Activated T-helper 2 cell treated with anti-CD3 and anti-CD28 coated beads, Interferon-gamma antibody, Interleukin-2, Interleukin-4, amounts not matched to agents 10 μg/mL and 5 μg/mL and 100 μg/mL, durations not matched to agents 14 hours and 24 hours and 36 hours (primary cell): ENCODE data around the gene RBM45. TPM values are rescaled to one million over a fixed set of nuclear protein-coding genes. Genes with fewer than 3 reads are reported as not detected.
"Not testable (repeated sequence)": the region's sequence is repeated elsewhere in the genome, so short reads cannot be mapped to it uniquely, and the experiment has no call there.

ENCODE experiments used
- DNase-seq: peaks from one replicate; pipeline ENCODE4 v3.0.0; 2021; ENCODE audit warnings: low spot score
- H3K27ac Mint-ChIP-seq: one replicate; pipeline ENCODE4 v1.8.0; 2021; ENCODE audit warnings: mixed read lengths
- H3K27me3 Mint-ChIP-seq: one replicate; pipeline ENCODE4 v1.8.0; 2021; ENCODE audit warnings: low read depth, mixed read lengths
- H3K36me3 Mint-ChIP-seq: one replicate; pipeline ENCODE4 v1.8.0; 2021; ENCODE audit warnings: low read depth, mixed read lengths
- H3K4me1 Mint-ChIP-seq: one replicate; pipeline ENCODE4 v1.8.0; 2021; ENCODE audit warnings: low read depth, mixed read lengths
- H3K4me3 Mint-ChIP-seq: one replicate; pipeline ENCODE4 v1.8.0; 2021; ENCODE audit warnings: low read depth, mild to moderate bottlenecking, moderate library complexity, mixed read lengths
- H3K9me3 Mint-ChIP-seq: one replicate; pipeline ENCODE4 v1.8.0; 2021; ENCODE audit warnings: mixed read lengths
- intact Hi-C: fragments of 100-400 bp; cut with micrococcal nuclease; formaldehyde crosslinking; loops from one replicate; pipeline ENCODE4 v1.15.1; 2023
- total RNA-seq: library from RNA; stranded (reverse); gene quantifications from 2 replicates; pipeline ENCODE4 v1.2.3, GENCODE V29; 2022

Gene RBM45
- total RNA-seq, 1 donor from 2014 or later, result 14.3 TPM

DNA sequence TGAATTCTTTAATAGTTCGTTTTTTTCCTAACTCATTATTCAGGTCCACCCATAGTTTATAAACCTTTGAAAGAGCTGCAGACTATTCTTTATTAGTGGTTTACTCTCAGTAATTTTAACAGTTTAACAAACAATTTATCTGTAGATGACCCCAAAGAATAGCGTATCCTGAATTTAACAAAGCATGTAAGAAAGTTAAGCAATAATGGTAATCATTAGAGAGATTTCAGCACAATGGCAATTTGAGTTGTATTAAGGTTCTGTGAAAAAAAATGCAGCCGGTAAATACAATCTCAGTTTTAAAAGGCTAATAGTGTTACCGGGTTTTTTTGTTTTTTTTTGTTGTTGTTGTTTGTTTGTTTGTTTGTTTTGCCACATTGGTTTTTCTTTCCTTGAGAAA, 40.3 kb downstream of the RBM45 start:
- no peaks in the 10 kb centered on the region for H3K4me1 Mint-ChIP-seq
- no peak overlapping the region for H3K27ac Mint-ChIP-seq
- peaks cover 3% of the 10 kb centered on the region for H3K27me3 Mint-ChIP-seq
- H3K4me3 Mint-ChIP-seq, result no peak overlapping the region
- DNase-seq, result no peak
- intact Hi-C loops, result no loop called here
- H3K9me3 Mint-ChIP-seq, result no peaks in the 10 kb centered on the region
- no peaks in the 10 kb centered on the region for H3K36me3 Mint-ChIP-seq

DNA sequence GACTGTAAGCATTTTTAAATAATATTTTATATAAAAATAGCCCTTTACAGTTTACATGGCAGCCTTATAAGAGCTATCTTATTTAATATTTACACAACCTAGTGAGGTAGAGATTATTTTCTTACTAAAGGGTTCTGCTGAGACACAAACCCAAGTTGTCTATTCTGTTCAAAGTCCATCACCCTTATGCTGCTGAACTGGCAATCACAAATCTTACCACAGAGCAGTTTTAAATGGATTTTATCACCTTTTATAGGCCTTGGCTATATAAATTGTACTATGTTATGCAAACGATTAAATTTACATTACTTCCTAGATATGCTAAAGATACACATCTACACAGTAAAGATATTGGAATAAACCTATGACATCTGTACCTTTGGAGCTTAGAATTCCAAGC, 40.7 kb downstream of the RBM45 start:
- H3K4me1 Mint-ChIP-seq, result no peaks in the 10 kb centered on the region
- DNase-seq, result no peak
- H3K9me3 Mint-ChIP-seq, result no peaks in the 10 kb centered on the region
- peaks cover 4% of the 10 kb centered on the region for H3K27me3 Mint-ChIP-seq
- intact Hi-C loops, result no loop called here
- no peak overlapping the region for H3K27ac Mint-ChIP-seq
- H3K36me3 Mint-ChIP-seq, result no peaks in the 10 kb centered on the region
- no peak overlapping the region for H3K4me3 Mint-ChIP-seq

DNA sequence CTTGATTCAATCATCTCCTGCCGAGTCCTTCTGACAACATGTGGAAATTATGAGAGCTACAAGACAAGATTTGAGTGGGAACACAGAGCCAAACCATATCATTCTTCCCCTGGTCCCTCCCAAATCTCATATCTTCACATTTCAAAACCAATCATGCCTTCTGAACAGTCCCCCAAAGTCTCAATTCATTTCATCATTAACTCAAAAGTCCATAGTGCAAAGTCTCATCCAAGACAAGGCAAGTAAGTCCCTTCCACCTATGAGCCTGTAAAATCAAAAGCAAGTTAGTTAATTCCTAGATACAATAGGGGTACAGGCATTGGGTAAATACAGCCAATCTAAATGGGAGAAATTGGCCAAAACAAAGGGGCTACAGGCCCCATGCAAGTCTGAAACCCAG, 41.6 kb downstream of the RBM45 start:
- H3K4me1 Mint-ChIP-seq, H3K4me3 Mint-ChIP-seq, H3K9me3 Mint-ChIP-seq, intact Hi-C loops, H3K36me3 Mint-ChIP-seq, H3K27ac Mint-ChIP-seq, DNase-seq: not testable (repeated sequence)
- H3K27me3 Mint-ChIP-seq, result peaks cover 11% of the 10 kb centered on the region

DNA sequence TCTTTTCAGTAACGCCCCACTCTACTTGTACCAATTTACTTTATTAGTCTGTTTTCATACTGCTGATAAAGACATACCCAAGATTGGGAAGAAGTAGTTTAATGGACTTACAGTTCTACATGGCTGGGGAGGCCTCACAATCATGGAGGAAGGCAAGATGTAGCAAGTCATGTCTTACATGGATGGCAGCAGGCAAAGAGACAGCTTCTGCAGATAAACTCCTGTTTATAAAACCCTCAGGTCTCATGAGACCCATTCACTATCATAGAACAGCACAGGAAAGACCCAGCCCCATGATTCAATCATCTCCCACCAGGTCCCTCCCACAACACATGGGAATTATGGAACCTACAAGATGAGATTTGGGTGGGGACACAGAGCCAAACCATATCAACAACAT, 43.3 kb downstream of the RBM45 start:
- H3K36me3 Mint-ChIP-seq, result no peaks in the 10 kb centered on the region
- H3K27me3 Mint-ChIP-seq, result peaks cover 14% of the 10 kb centered on the region
- H3K4me3 Mint-ChIP-seq, result no peak overlapping the region
- H3K27ac Mint-ChIP-seq, result no peak overlapping the region
- H3K9me3 Mint-ChIP-seq, result no peaks in the 10 kb centered on the region
- intact Hi-C loops, result no loop called here
- H3K4me1 Mint-ChIP-seq, result no peaks in the 10 kb centered on the region
- DNase-seq, result no peak

DNA sequence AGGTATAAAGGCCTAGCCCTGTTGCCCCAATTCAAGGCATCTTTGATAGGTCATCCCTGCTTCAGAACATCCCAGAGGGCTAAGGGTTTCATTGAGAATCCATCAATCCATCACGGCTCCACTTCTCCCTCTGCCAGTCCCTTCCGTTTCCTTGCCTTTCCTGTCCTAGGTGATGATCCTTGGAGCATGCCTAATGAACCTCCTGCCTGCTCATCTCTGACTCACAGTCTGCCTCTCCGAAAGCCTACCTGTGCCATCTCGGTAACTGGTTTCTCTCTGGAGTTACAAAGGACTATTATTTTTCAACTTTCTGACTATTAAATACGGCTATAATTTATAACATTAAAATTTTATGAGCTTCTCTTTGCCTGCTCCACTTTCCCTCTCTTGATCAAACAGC, 45.3 kb downstream of the RBM45 start:
- DNase-seq, result no peak
- intact Hi-C loops, result no loop called here
- H3K36me3 Mint-ChIP-seq, result no peaks in the 10 kb centered on the region
- H3K9me3 Mint-ChIP-seq, result no peaks in the 10 kb centered on the region
- no peak overlapping the region for H3K27ac Mint-ChIP-seq
- H3K4me1 Mint-ChIP-seq, result no peaks in the 10 kb centered on the region
- peaks cover 19% of the 10 kb centered on the region for H3K27me3 Mint-ChIP-seq
- H3K4me3 Mint-ChIP-seq, result no peak overlapping the region

DNA sequence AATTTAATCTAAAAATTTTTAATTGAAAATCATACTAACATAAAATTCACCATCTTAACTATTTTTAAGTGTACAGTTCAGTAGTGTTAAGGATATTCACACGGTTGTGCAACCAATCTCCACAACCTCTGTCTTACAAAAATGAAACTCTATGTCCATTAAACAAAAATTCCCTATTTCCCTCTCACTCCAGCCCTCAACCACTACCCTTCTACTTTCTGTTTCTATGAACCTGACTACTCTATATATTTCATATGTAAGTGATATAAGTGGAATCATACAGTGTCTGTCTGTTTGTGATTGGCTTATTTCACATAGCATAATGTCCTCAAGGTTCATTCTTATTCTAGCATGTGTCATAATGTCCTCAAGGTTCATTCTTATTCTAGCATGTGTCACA, 47.7 kb downstream of the RBM45 start:
- H3K36me3 Mint-ChIP-seq, result no peaks in the 10 kb centered on the region
- no peak overlapping the region for H3K27ac Mint-ChIP-seq
- intact Hi-C loops, result no loop called here
- H3K4me3 Mint-ChIP-seq, result no peak overlapping the region
- no peaks in the 10 kb centered on the region for H3K9me3 Mint-ChIP-seq
- no peak for DNase-seq
- H3K4me1 Mint-ChIP-seq, result no peaks in the 10 kb centered on the region
- H3K27me3 Mint-ChIP-seq, result peaks cover 20% of the 10 kb centered on the region

DNA sequence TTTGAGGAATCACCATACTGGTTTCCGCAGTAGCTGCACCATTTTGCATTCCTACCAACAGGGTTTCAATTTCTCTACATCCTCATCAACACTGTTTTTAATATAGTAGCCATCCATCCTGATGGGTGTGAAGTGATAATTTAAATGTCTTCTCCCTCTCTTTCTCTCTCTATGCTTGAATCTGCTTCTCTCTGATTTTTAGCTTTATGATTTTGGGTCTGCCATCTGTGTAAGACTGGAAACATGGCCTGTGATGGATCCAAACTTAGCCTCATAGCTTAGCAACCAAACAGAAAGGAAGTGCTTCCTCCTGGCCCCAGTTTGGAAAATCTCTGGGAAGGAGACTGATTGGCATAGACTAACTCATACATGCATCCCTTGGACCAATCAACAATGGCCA, 48.4 kb downstream of the RBM45 start:
- peaks cover 20% of the 10 kb centered on the region for H3K27me3 Mint-ChIP-seq
- no peaks in the 10 kb centered on the region for H3K36me3 Mint-ChIP-seq
- H3K9me3 Mint-ChIP-seq, result no peaks in the 10 kb centered on the region
- intact Hi-C loops, result no loop called here
- no peaks in the 10 kb centered on the region for H3K4me1 Mint-ChIP-seq
- DNase-seq, result no peak
- no peak overlapping the region for H3K27ac Mint-ChIP-seq
- no peak overlapping the region for H3K4me3 Mint-ChIP-seq

DNA sequence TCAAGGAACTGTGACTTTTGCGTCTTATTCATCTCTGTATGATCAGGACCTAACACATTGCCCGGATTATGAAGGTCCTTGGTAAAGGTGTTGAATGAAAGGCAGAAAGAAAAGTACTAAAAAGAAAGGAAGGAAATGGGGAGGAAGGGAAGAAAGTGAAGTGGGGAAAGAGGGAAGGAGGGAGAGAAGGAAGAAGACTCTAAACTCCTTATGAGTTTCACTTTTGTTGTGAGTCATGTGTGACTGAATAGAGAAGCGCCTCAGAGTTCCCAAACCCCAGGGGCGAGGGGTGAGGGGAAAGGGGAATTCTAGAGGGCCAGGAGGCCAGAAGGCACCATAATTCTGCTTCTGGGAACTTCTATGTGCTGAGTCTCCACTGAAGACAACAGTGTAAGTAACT, 51.2 kb downstream of the RBM45 start:
- H3K27me3 Mint-ChIP-seq, result peaks cover 15% of the 10 kb centered on the region

DNA sequence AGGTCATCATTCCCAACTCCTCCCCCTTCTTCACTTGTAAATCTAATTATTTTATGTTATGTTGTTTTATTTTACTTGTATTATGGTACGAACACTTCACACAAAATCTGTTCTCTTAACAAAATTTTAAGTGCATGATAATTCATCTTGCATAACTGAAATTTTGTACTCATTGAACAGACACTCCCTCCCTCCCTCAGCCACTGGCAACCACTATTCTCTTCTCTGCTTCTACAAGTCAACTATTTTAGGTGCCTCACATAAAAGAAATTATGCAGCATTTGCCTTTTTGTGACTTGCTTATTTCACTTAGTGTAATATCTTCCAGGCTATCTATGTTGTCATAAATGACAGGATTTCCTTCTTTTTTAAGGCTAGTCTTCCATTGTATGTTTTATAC, 51.7 kb downstream of the RBM45 start:
- Mint-ChIP-seq H3K27ac (no peak overlapping the region), H3K27me3 (peaks cover 12% of the 10 kb centered on the region), H3K36me3 (no peaks in the 10 kb centered on the region), H3K9me3 (no peaks in the 10 kb centered on the region), H3K4me1 (no peaks in the 10 kb centered on the region), H3K4me3 (no peak overlapping the region)
- DNase-seq, result no peak
- intact Hi-C loops, result no loop called here

More for the DNA sequence above, 51.2 kb downstream of the RBM45 start:
- Mint-ChIP-seq H3K36me3 (no peaks in the 10 kb centered on the region), H3K4me1 (no peaks in the 10 kb centered on the region), H3K4me3 (no peak overlapping the region), H3K9me3 (no peaks in the 10 kb centered on the region), H3K27ac (no peak overlapping the region)
- intact Hi-C loops, result no loop called here
- DNase-seq, result no peak

DNA sequence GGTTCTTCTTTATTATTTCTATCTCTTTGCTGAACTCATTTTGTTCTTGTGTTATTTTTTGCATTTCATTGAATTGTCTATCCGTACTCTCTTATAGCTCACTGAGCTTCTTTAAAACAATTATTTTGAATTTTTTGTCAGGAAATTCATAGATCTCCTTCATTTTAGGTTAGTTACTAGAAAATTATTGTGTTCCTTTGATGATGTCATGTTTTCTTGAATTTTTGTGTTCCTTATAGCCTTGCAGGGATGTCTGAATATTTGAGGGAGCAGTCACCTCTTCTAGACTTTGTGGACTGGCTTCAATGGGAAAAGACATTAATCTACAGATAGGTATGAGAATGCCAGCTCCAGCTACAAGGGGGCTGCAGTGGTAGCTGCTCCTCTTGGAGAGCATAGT, 61.4 kb downstream of the RBM45 start:
- Mint-ChIP-seq H3K4me1 (no peaks in the 10 kb centered on the region), H3K27me3 (peaks cover 10% of the 10 kb centered on the region), H3K36me3 (no peaks in the 10 kb centered on the region), H3K9me3 (no peaks in the 10 kb centered on the region), H3K27ac (no peak overlapping the region), H3K4me3 (no peak overlapping the region)
- intact Hi-C loops, result no loop called here
- DNase-seq, result no peak

DNA sequence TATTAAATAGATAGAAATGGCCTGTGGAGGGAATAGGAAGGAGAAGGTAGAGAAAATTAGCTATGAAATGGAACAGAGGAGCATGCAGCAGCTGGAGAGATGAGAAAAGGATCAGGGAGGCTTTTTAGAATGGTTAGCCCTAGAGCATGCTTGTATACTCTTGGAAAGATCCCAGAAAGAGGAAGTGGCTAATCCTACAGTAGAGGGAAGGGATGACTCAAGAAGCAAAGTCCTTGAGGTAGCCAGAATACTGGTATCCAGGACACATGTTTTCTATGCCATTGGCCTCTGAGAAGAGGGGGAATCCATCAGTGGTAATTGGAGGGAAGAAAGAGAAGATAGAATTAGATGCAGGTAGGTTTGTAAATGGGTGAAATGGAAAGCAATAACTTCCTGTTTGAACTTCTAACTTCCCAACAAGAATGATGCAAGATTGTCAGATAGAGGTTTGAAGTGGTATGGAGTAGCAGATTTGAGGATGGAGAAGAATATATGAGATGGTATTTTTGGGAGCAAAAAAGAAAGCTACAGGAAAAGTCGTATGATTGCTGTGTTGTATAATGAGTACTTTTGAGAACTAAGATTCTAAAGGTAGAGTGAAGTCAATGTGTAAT, 64.9 kb downstream of the RBM45 start:
- Mint-ChIP-seq H3K9me3 (no peaks in the 10 kb centered on the region), H3K4me1 (no peaks in the 10 kb centered on the region), H3K27me3 (peaks cover 9% of the 10 kb centered on the region), H3K27ac (no peak overlapping the region), H3K4me3 (no peak overlapping the region), H3K36me3 (no peaks in the 10 kb centered on the region)
- no peak for DNase-seq
- intact Hi-C loops, result no loop called here

Other genes starting within 250 kb of the RBM45 start
- not detected in 2 replicates for gene PDE11A, start 39.7 kb upstream of the RBM45 start, total RNA-seq
- 1.8 and 2.3 TPM in 2 replicates for gene OSBPL6, start 82.1 kb downstream of the RBM45 start, total RNA-seq